Liver (tissue), 9 donors: ENCODE data around the gene ZNF487. TPM values are rescaled to one million over a fixed set of nuclear protein-coding genes. Genes with fewer than 3 reads are reported as not detected.

ENCODE experiments used
- DNase-seq: peaks from one replicate; pipeline ENCODE4 v3.0.0-alpha.2; 2017; ENCODE audit warnings: low spot score
- H3K27ac ChIP-seq, 2 donors: one replicate each; pipeline ENCODE4 v1.7.0; 2013; ENCODE audit warnings: inconsistent platforms in 2 of 2, low read length in 2 of 2, control low read depth in 1 of 2, low read depth in 1 of 2, mild to moderate bottlenecking in 1 of 2
- H3K27me3 ChIP-seq, 4 donors: one replicate each; pipeline versions ENCODE4 v1.6.1 to v1.7.0; 2013; ENCODE audit warnings: low read length in 3 of 4, inconsistent platforms in 1 of 4, mild to moderate bottlenecking in 1 of 4, moderate library complexity in 1 of 4; ENCODE audit not compliant: control insufficient read depth in 4 of 4, insufficient read depth in 4 of 4
- H3K36me3 ChIP-seq, 4 donors: one replicate each; pipeline versions ENCODE4 v1.6.1 to v1.7.0; 2013; ENCODE audit warnings: low read length in 3 of 4, mild to moderate bottlenecking in 3 of 4, low read depth in 1 of 4, moderate library complexity in 1 of 4; ENCODE audit not compliant: control insufficient read depth in 4 of 4, insufficient read depth in 3 of 4
- H3K4me1 ChIP-seq, 4 donors: one replicate each; pipeline versions ENCODE4 v1.6.1 to v1.7.0; 2013; ENCODE audit warnings: low read length in 3 of 4, mild to moderate bottlenecking in 3 of 4, moderate library complexity in 1 of 4; ENCODE audit not compliant: control insufficient read depth in 4 of 4, insufficient read depth in 4 of 4
- H3K4me3 ChIP-seq, 3 donors: one replicate each; pipeline versions ENCODE4 v1.6.1 to v1.7.0; 2013; ENCODE audit warnings: low read length in 3 of 3, control low read depth in 1 of 3, low read depth in 1 of 3, mild to moderate bottlenecking in 1 of 3
- H3K9ac ChIP-seq, 2 donors: one replicate each; pipeline ENCODE4 v1.7.0; 2013; ENCODE audit warnings: low read length in 2 of 2, mild to moderate bottlenecking in 2 of 2, moderate library complexity in 2 of 2, control low read depth in 1 of 2, low read depth in 1 of 2
- H3K9me3 ChIP-seq, 4 donors: one replicate each; pipeline versions ENCODE4 v1.6.1 to v1.7.0; 2013; ENCODE audit warnings: low read length in 3 of 4; ENCODE audit not compliant: control insufficient read depth in 4 of 4
- ATF3 ChIP-seq: IDR thresholded peaks from 2 replicates; pipeline ENCODE4 v1.6.1; 2016; ENCODE audit warnings: antibody characterized with exemption
- CTCF ChIP-seq: fragments of 150-350 bp; IDR thresholded peaks from 2 replicates; pipeline ENCODE4 v1.5.1; 2017; ENCODE audit warnings: improper control_type of control experiment, low read depth, low read length; ENCODE audit not compliant: missing input control
- EGR1 ChIP-seq, 2 donors: IDR thresholded peaks; 2 replicates each; pipeline ENCODE4 v1.6.1; 2016 to 2018; ENCODE audit warnings: antibody characterized with exemption in 2 of 2, low read depth in 2 of 2
- FOXA1 ChIP-seq: IDR thresholded peaks from 2 replicates; pipeline ENCODE4 v1.6.1; 2016; ENCODE audit warnings: antibody characterized with exemption
- FOXA2 ChIP-seq: IDR thresholded peaks from 2 replicates; pipeline ENCODE4 v1.6.1; 2016; ENCODE audit warnings: antibody characterized with exemption
- GABPA ChIP-seq, 2 donors: IDR thresholded peaks in 1 of 2; conservative IDR thresholded peaks in 1 of 2; 2 replicates each; pipeline ENCODE4 v1.6.1; 2016; ENCODE audit warnings: antibody characterized with exemption in 2 of 2, mild to moderate bottlenecking in 1 of 2, moderate library complexity in 1 of 2
- HNF4A ChIP-seq, 2 donors: conservative IDR thresholded peaks; 2 replicates each; pipeline ENCODE4 v1.6.1; 2016; ENCODE audit warnings: antibody characterized with exemption in 2 of 2, mild to moderate bottlenecking in 2 of 2
- HNF4G ChIP-seq: IDR thresholded peaks from 2 replicates; pipeline ENCODE4 v1.6.1; 2016; ENCODE audit warnings: antibody characterized with exemption
- JUND ChIP-seq, 2 donors: IDR thresholded peaks; 2 replicates each; pipeline ENCODE4 v1.6.1; 2016; ENCODE audit warnings: antibody characterized with exemption in 2 of 2
- NR2F2 ChIP-seq: IDR thresholded peaks from 2 replicates; pipeline ENCODE4 v1.6.1; 2016; ENCODE audit warnings: antibody characterized with exemption
- RAD21 ChIP-seq, 2 donors: IDR thresholded peaks; 2 replicates each; pipeline ENCODE4 v1.6.1; 2016; ENCODE audit warnings: antibody characterized with exemption in 2 of 2, mild to moderate bottlenecking in 2 of 2
- RXRA ChIP-seq, 2 donors: IDR thresholded peaks; 2 replicates each; pipeline ENCODE4 v1.6.1; 2017 to 2018; ENCODE audit warnings: antibody characterized with exemption in 2 of 2, mild to moderate bottlenecking in 1 of 2
- SP1 ChIP-seq: IDR thresholded peaks from 2 replicates; pipeline ENCODE4 v1.6.1; 2018; ENCODE audit warnings: antibody characterized with exemption, mild to moderate bottlenecking
- TAF1 ChIP-seq: conservative IDR thresholded peaks from 2 replicates; pipeline ENCODE4 v1.6.1; 2016; ENCODE audit warnings: antibody characterized with exemption, mild to moderate bottlenecking
- YY1 ChIP-seq: IDR thresholded peaks from 2 replicates; pipeline ENCODE4 v1.6.1; 2016; ENCODE audit warnings: antibody characterized with exemption, mild to moderate bottlenecking
- ZBTB33 ChIP-seq: IDR thresholded peaks from 2 replicates; pipeline ENCODE4 v1.6.1; 2016; ENCODE audit warnings: antibody characterized with exemption
- WGBS: extraction: QIAGEN DNeasy Blood & Tissue Kit; methylation state at CpG from one replicate; pipeline ENCODE4 v1.1.7; 2013; 5-methylcytosine and 5-hydroxymethylcytosine counted together
- polyA plus RNA-seq, 2 donors: library from polyadenylated mRNA; stranded (reverse) in 1 of 2; unstranded in 1 of 2; fragments of 200-250 nt in 1 of 2; fragments of >200 nt in 1 of 2; fragmentation: Nextera tagmentation in 1 of 2; extraction: Ambion mirVana in 1 of 2; gene quantifications; one replicate each; pipeline versions ENCODE4 v1.2.1 to v1.2.3, GENCODE V29; 2013 to 2015
- total RNA-seq, 2 donors: library from RNA; depleted of rRNA; stranded (reverse); fragments of >200 nt; gene quantifications; one replicate each; pipeline ENCODE4 v1.2.3, GENCODE V29; 2014
- TF ChIP-seq, protein P1 (sequence below): IDR thresholded peaks from 2 replicates; pipeline ENCODE4 v1.6.1; 2016; ENCODE audit warnings: antibody characterized with exemption
- TF ChIP-seq, protein P2 (sequence below): IDR thresholded peaks from 2 replicates; pipeline ENCODE4 v1.6.1; 2016; ENCODE audit warnings: antibody characterized with exemption, mild to moderate bottlenecking
- donor health status: healthy.
- donor health status: healthy.
- donor health status: healthy.
- donor health status: healthy.
- donor health status: healthy.

ZNF487 gene
- total RNA-seq (1 to 10 TPM; 1.5 to 4.8 TPM), polyA plus RNA-seq (1 to 10 TPM; 1.3 to 2.3 TPM)

- Histone ChIP-seq H3K27me3 (no peaks in the 10 kb centered on the region), H3K9ac (peak within 1 kb of the TSS; percentile 93 to 99), H3K9me3 (no peaks in the 10 kb centered on the region), H3K4me3 (peak within 1 kb of the TSS; percentile 66 to 100 (median 75)), H3K36me3 (peaks cover 0 to 1% (median 0%) of the 10 kb centered on the region in 4 donors), H3K4me1 (peaks cover 2 to 6% (median 4%) of the 10 kb centered on the region in 4 donors), H3K27ac (peak within 1 kb of the TSS; percentile 93 to 100)
- TF ChIP-seq TAF1 = peak; percentile 86
- no peak for TF ChIP-seq ATF3
- TF ChIP-seq RXRA (IDR thresholded peaks at IDR 0.05) = peak in 1 of 2 donors; percentile 49
- TF ChIP-seq, protein P1, sequence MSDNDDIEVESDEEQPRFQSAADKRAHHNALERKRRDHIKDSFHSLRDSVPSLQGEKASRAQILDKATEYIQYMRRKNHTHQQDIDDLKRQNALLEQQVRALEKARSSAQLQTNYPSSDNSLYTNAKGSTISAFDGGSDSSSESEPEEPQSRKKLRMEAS = no peak
- TF ChIP-seq YY1 = peak; percentile 93
- TF ChIP-seq FOXA1 = no peak
- TF ChIP-seq HNF4G = peak; percentile 29
- TF ChIP-seq CTCF = no peak
- TF ChIP-seq JUND (IDR thresholded peaks at IDR 0.05) = peak in 1 of 2 donors; percentile 29
- TF ChIP-seq SP1 = peak; percentile 51
- TF ChIP-seq, protein P2, sequence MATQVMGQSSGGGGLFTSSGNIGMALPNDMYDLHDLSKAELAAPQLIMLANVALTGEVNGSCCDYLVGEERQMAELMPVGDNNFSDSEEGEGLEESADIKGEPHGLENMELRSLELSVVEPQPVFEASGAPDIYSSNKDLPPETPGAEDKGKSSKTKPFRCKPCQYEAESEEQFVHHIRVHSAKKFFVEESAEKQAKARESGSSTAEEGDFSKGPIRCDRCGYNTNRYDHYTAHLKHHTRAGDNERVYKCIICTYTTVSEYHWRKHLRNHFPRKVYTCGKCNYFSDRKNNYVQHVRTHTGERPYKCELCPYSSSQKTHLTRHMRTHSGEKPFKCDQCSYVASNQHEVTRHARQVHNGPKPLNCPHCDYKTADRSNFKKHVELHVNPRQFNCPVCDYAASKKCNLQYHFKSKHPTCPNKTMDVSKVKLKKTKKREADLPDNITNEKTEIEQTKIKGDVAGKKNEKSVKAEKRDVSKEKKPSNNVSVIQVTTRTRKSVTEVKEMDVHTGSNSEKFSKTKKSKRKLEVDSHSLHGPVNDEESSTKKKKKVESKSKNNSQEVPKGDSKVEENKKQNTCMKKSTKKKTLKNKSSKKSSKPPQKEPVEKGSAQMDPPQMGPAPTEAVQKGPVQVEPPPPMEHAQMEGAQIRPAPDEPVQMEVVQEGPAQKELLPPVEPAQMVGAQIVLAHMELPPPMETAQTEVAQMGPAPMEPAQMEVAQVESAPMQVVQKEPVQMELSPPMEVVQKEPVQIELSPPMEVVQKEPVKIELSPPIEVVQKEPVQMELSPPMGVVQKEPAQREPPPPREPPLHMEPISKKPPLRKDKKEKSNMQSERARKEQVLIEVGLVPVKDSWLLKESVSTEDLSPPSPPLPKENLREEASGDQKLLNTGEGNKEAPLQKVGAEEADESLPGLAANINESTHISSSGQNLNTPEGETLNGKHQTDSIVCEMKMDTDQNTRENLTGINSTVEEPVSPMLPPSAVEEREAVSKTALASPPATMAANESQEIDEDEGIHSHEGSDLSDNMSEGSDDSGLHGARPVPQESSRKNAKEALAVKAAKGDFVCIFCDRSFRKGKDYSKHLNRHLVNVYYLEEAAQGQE = peak; percentile 80
- TF ChIP-seq ZBTB33 = no peak
- TF ChIP-seq EGR1 (IDR thresholded peaks at IDR 0.05; ENCODE audit: low read depth in 2 of 2) = peak in 1 of 2 donors; percentile 11
- peak; percentile 42 to 57 for TF ChIP-seq RAD21 (IDR thresholded peaks at IDR 0.05)
- TF ChIP-seq NR2F2 = peak; percentile 52
- TF ChIP-seq GABPA (IDR thresholded peaks at IDR 0.05 in 1 of 2, conservative IDR thresholded peaks at IDR 0.05 in 1 of 2) = peak in 1 of 2 donors; percentile 64
- peak; percentile 58 to 80 for TF ChIP-seq HNF4A (conservative IDR thresholded peaks at IDR 0.05)
- peak; percentile 30 for TF ChIP-seq FOXA2
- peak; percentile 93 for DNase-seq
- WGBS = under 1% methylated on average over 69 of the region's 69 CpGs
Measured at GRCh38 chr10:43436291-43437140, at the start of gene ZNF487. TSS of gene ZNF487 (plus strand) at chr10:43437111. CDS start at chr10:43475814, 38,703 bp downstream.
